ENCODE data around the gene ZNRF2. TPM values are rescaled to one million over a fixed set of nuclear protein-coding genes. Genes with fewer than 3 reads are reported as not detected.

ZNRF2 gene
- total and polyA plus RNA-seq, 12 donors: 3.1 to 36.5 (median 16.2) TPM

GRCh38 chr7:30251708-30252329 is 32.6 kb upstream of the ZNRF2 start:
- DNase-seq: peak in 1 of 7 donors; percentile 9
- peaks cover 23 to 31% of the 10 kb centered on the region in 2 donors for H3K4me1 ChIP-seq (replicated peaks in 1 of 2)
- intact Hi-C loops (cut with DNase I): no loop called here
- H3K36me3 ChIP-seq (replicated peaks in 1 of 2): no peaks in the 10 kb centered on the region
- H3K27me3 ChIP-seq: no peaks in the 10 kb centered on the region
- H3K9me3 ChIP-seq (replicated peaks in 1 of 3): no peaks in the 10 kb centered on the region
- TF ChIP-seq, protein P1, sequence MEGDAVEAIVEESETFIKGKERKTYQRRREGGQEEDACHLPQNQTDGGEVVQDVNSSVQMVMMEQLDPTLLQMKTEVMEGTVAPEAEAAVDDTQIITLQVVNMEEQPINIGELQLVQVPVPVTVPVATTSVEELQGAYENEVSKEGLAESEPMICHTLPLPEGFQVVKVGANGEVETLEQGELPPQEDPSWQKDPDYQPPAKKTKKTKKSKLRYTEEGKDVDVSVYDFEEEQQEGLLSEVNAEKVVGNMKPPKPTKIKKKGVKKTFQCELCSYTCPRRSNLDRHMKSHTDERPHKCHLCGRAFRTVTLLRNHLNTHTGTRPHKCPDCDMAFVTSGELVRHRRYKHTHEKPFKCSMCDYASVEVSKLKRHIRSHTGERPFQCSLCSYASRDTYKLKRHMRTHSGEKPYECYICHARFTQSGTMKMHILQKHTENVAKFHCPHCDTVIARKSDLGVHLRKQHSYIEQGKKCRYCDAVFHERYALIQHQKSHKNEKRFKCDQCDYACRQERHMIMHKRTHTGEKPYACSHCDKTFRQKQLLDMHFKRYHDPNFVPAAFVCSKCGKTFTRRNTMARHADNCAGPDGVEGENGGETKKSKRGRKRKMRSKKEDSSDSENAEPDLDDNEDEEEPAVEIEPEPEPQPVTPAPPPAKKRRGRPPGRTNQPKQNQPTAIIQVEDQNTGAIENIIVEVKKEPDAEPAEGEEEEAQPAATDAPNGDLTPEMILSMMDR (IDR thresholded peaks at IDR 0.05): no peak
- no peak for TF ChIP-seq POLR2A (IDR thresholded peaks at IDR 0.05)
- H3K27ac ChIP-seq: no peak overlapping the region
- 90 to 93% (median 91%) methylated on average over 7 of the region's 7 CpGs for WGBS, 4 donors
- H3K4me3 ChIP-seq: no peak overlapping the region

DNA sequence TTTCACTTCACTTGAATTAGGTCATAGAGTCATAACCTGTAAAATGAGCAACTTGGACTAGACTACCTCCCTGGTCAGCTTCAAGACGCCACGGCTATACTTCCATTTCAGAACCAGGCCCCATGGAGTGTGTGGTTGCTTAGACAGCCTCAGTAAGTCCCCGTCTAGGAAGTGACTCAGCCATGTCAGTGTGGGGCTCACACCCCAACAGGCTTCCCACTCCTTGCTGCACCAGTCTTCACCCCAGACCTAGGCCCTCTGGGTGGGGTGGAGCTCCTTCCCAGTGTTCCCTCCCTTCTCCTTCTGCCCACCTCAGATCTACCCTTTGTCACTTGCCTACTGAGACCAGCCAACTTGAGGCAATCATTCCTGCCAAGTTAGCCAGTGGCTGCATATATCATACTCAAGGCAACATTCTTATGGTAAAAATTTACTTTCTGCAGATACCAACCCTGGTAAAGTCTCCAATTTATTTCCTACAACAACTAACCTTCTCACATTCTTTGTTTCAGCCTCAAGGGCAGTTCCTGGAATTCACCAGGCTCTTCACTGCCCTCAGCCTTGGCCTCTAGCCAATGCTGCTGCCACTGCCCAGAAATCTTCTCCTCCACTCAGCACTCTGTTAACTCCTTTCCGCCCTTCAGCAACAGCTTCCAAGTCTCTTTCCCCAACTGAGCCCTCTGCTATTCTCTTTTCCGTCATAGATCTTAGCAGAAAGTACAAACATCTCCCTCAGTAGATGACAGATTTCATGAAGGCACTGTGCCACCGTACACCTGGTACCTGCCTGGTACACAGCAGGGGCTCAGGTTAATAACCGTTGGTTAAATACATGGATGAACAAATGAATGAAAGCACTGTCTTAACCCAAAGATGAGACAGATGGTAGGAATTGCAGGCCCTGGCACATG is 31.3 kb upstream of the ZNRF2 start:
- 57 to 69% (median 61%) methylated on average over 4 to 7 of the region's 7 CpGs for WGBS, 4 donors
- peak; percentile 67 to 91 (median 87) for DNase-seq
- TF ChIP-seq, protein P1 (IDR thresholded peaks at IDR 0.05): no peak
- TF ChIP-seq POLR2A (IDR thresholded peaks at IDR 0.05): no peak
- H3K4me3 ChIP-seq: no peak overlapping the region
- H3K4me1 ChIP-seq (replicated peaks in 1 of 2): peaks cover 23 to 28% of the 10 kb centered on the region in 2 donors
- H3K9me3 ChIP-seq (replicated peaks in 1 of 3): no peaks in the 10 kb centered on the region
- H3K27ac ChIP-seq: peak overlapping the region in 3 of 5 donors; percentile 15 to 76 (median 73)
- H3K36me3 ChIP-seq (replicated peaks in 1 of 2): no peaks in the 10 kb centered on the region
- intact Hi-C loops (cut with DNase I): no loop called here
- no peaks in the 10 kb centered on the region for H3K27me3 ChIP-seq

DNA sequence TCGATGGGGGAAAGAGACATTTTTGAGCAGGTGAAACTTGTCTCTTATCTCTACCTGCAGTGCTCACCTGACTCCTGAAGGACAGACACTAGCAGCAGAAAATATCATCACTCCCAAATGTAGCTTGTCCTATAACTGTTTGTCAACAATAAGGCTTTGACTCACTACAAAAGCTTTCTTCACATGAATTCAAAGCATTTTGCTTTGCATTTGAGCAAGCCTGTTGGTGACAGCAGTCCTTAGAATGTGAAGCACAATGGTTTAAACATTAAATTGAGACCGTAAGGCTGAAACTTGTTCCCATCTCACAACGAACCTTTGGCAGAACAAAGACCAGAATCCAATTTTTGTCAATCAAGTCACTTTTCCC is 30.6 kb upstream of the ZNRF2 start:
- WGBS, 4 donors: 83 to 89% (median 86%) methylated on average over 3 of the region's 3 CpGs
- no peak overlapping the region for H3K4me3 ChIP-seq

DNA sequence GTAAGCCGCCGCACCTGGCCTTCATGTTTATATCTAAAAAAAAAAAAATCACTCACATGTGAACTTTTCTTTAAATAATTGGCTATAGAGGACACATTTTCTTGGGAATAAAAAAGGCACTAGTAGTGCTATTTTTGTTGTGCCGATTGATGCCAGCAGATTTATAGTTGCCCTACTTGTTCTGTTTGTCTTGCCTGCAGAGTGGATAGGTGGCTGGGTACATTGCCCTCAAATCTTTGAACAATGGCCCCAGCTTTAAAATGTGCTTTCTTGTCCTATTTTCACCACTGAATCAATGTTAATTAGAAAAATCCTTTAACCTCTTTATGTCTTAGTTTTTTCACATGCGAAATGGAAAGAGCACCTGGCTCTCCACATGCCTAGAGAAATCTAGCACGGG is 30.1 kb upstream of the ZNRF2 start:
- Histone ChIP-seq H3K27me3 (no peaks in the 10 kb centered on the region), H3K36me3 (replicated peaks in 1 of 2) (no peaks in the 10 kb centered on the region), H3K4me1 (replicated peaks in 1 of 2) (peaks cover 23 to 28% of the 10 kb centered on the region in 2 donors), H3K9me3 (replicated peaks in 1 of 3) (no peaks in the 10 kb centered on the region), H3K27ac (no peak overlapping the region), H3K4me3 (no peak overlapping the region)
- 81 to 87% (median 85%) methylated on average over 5 of the region's 5 CpGs for WGBS, 4 donors
- no peak for DNase-seq
- no peak for TF ChIP-seq POLR2A (IDR thresholded peaks at IDR 0.05)
- intact Hi-C loops (cut with DNase I): no loop called here

More for the DNA sequence above, 30.6 kb upstream of the ZNRF2 start:
- Histone ChIP-seq H3K4me1 (replicated peaks in 1 of 2) (peaks cover 23 to 28% of the 10 kb centered on the region in 2 donors), H3K27ac (no peak overlapping the region), H3K9me3 (replicated peaks in 1 of 3) (no peaks in the 10 kb centered on the region), H3K36me3 (replicated peaks in 1 of 2) (no peaks in the 10 kb centered on the region), H3K27me3 (no peaks in the 10 kb centered on the region)
- no peak for TF ChIP-seq POLR2A (IDR thresholded peaks at IDR 0.05)
- TF ChIP-seq, protein P1 (IDR thresholded peaks at IDR 0.05): no peak
- DNase-seq: no peak
- intact Hi-C loops (cut with DNase I): no loop called here

All from adrenal gland (tissue), 12 donors.